Smooth muscle cell (in vitro differentiated cells): Measurements from ENCODE around the gene LRP8. TPM values are rescaled to one million over a fixed set of nuclear protein-coding genes. Genes with fewer than 3 reads are reported as not detected.

Source experiments
- DNase-seq: peaks from one replicate; lab custom pipeline; 2025; ENCODE audit not compliant: unreplicated experiment; lab: John Stamatoyannopoulos, UW
- H2AFZ ChIP-seq: fragments of 200-600 bp; sonication (generic); 2 replicates; pipeline ENCODE4 v1.6.0; 2016; ENCODE audit warnings: antibody characterized with exemption, low read depth, mild to moderate bottlenecking
- H3F3A ChIP-seq: fragments of 200-600 bp; sonication (generic); 2 replicates; pipeline ENCODE4 v1.6.0; 2017; ENCODE audit warnings: antibody characterized with exemption, low read depth
- H3K27ac ChIP-seq: fragments of 200-600 bp; sonication (generic); 2 replicates; pipeline ENCODE4 v1.5.1; 2016; ENCODE audit warnings: low read depth, mild to moderate bottlenecking
- H3K27me3 ChIP-seq: fragments of 200-600 bp; sonication (generic); 2 replicates; pipeline ENCODE4 v1.6.1; 2016; ENCODE audit warnings: low read depth, mild to moderate bottlenecking
- H3K36me3 ChIP-seq: fragments of 200-600 bp; sonication (generic); 2 replicates; pipeline ENCODE4 v1.5.1; 2016; ENCODE audit warnings: low read depth
- H3K4me1 ChIP-seq: fragments of 200-600 bp; sonication (generic); 2 replicates; pipeline ENCODE4 v1.5.1; 2016; ENCODE audit warnings: low read depth
- H3K4me2 ChIP-seq: fragments of 200-600 bp; sonication (generic); 2 replicates; pipeline ENCODE4 v1.6.0; 2016; ENCODE audit warnings: mild to moderate bottlenecking
- H3K4me3 ChIP-seq: fragments of 200-600 bp; sonication (generic); 2 replicates; pipeline ENCODE4 v1.5.1; 2016; ENCODE audit warnings: mild to moderate bottlenecking
- H3K79me2 ChIP-seq: fragments of 200-600 bp; sonication (generic); 2 replicates; pipeline ENCODE4 v1.6.0; 2016; ENCODE audit warnings: low read depth, mild to moderate bottlenecking
- H3K9ac ChIP-seq: fragments of 200-600 bp; sonication (generic); 2 replicates; pipeline ENCODE4 v1.6.0; 2016; ENCODE audit warnings: low read depth
- H3K9me3 ChIP-seq: fragments of 200-600 bp; sonication (generic); replicated peaks from 2 replicates; pipeline ENCODE4 v1.5.1; 2016; ENCODE audit warnings: low read depth
- H4K20me1 ChIP-seq: fragments of 200-600 bp; sonication (generic); 2 replicates; pipeline ENCODE4 v1.6.0; 2016; ENCODE audit warnings: low read depth
- WGBS: methylation state at CpG from one replicate; pipeline ENCODE4 v1.1.7; 2016; ENCODE audit warnings: low lambda C conversion rate; 5-methylcytosine and 5-hydroxymethylcytosine counted together
- polyA plus RNA-seq: library from polyadenylated mRNA; unstranded; fragments of >200 nt; fragmentation: Nextera tagmentation; extraction: Ambion mirVana; gene quantifications from 2 replicates; pipeline ENCODE4 v1.2.1, GENCODE V29; 2016
- total RNA-seq: library from RNA; depleted of rRNA; stranded (reverse); fragments of >200 nt; gene quantifications from 2 replicates; pipeline ENCODE4 v1.2.3, GENCODE V29; 2014
- TF ChIP-seq, protein P1 (sequence below): fragments of 200-600 bp; sonication (generic); IDR thresholded peaks from 2 replicates; pipeline ENCODE4 v1.5.1; 2017; ENCODE audit warnings: borderline replicate concordance, mild to moderate bottlenecking, antibody characterized with exemption; ENCODE audit not compliant: insufficient read depth, poor library complexity, severe bottlenecking

The LRP8 gene
- total and polyA plus RNA-seq, 2 experiments from 2014 or later: 5.6 to 8.1 TPM

DNA sequence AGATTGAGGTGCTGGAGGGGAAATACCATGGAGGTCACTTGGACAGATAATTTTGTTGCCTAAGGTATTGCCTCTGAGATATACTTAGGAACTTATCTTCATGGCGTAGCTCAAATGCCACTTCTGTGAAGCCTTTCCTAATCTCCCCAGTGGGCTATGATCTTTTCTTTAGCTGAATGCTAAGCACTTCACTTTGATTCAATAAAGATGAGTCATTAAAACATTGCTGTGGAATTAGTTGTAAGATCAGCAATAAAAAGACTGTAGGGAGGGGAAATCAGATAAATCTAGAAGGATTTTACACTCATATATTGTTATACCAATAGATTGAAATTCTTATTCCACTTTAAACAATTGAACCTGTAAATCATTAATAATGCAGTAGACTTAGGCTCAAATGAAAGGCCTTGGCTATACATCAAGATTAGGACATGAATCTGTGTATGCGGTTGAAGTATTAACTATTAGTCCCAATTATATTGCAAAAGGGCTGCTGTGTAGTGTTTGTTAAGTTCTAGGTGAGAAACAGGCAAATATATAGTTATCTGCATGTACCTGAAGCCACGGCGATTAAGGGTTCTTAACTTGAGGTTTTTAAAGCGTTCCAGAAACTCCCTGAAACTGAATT, 70.3 kb downstream of the LRP8 start:
- Histone ChIP-seq H3K9me3 (no peaks in the 10 kb centered on the region), H3K9ac (no peak overlapping the region), H3K27me3 (no peaks in the 10 kb centered on the region), H3K79me2 (no peaks in the 10 kb centered on the region), H3K27ac (peak overlapping the region; percentile 23), H2AFZ (no peak overlapping the region), H3K4me1 (no peaks in the 10 kb centered on the region), H3K4me3 (no peak overlapping the region), H3K36me3 (no peaks in the 10 kb centered on the region), H4K20me1 (no peaks in the 10 kb centered on the region), H3K4me2 (peak overlapping the region; percentile 25), H3F3A (no peaks in the 10 kb centered on the region)
- TF ChIP-seq, protein P1, sequence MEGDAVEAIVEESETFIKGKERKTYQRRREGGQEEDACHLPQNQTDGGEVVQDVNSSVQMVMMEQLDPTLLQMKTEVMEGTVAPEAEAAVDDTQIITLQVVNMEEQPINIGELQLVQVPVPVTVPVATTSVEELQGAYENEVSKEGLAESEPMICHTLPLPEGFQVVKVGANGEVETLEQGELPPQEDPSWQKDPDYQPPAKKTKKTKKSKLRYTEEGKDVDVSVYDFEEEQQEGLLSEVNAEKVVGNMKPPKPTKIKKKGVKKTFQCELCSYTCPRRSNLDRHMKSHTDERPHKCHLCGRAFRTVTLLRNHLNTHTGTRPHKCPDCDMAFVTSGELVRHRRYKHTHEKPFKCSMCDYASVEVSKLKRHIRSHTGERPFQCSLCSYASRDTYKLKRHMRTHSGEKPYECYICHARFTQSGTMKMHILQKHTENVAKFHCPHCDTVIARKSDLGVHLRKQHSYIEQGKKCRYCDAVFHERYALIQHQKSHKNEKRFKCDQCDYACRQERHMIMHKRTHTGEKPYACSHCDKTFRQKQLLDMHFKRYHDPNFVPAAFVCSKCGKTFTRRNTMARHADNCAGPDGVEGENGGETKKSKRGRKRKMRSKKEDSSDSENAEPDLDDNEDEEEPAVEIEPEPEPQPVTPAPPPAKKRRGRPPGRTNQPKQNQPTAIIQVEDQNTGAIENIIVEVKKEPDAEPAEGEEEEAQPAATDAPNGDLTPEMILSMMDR: no peak
- 85% methylated on average over 5 of the region's 5 CpGs for WGBS
- DNase-seq: no peak

DNA sequence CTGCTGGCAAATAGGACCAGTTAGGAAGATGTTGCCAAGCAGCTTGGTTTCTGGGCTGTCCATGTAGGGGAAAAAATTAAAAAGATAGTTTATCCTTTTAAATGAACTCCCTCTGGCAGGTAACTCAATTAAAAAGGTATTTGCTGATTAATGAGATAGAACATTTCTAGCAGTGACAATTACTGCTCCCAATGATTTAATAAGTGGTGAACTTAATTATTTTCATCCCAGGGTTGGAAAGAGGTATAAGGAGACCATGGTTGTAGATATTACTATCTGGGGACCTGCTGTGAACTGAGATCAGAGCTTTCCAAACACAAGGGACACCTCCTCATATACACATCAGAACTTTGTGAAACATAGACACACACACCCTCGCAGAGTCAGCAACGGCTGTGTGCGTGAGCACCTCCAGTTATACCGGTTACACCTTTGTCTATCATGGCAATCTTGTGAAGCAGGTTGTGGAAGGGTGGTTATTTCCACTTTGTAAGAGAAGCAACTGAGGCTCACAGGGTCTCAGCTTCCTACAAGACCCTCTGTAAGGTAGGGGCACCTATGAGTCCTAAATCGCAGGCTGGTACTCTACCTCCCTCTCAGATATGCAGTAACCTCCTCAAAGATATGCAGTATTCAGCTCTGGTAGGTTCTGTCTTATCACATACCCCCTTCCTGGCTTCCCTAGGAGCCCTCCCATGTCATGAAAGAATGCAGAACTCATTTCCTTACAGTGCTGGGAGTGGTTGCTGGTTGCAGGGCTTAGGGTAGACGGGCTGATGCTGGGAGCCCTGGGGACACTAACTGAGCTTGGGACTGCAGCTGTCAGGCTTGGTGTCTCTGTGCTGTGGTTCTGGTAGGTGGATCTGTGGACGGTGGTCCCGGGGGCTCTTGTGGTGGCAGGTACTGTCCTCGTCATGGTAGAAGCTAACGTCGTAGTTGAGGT, 71.1 kb downstream of the LRP8 start:
- H3K36me3 ChIP-seq: no peaks in the 10 kb centered on the region

DNA sequence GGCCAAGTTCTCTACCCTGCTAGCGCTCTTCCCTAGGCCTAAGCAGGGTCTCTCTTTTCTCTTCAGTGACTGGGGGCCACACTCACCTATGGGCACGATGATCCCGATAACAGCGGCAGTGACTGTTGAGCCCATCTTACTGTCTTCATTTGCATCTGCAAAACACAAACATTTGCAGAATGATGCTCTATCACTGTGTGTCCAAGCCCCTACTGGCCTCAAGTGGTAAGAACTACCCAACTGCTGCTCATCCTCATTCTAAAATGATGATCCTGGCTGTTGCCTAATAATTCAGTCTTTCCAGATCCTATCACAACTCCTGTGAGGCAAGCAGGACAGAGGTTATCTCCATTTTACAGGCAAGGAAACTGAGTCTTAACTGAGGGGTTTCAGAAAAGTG, 72.8 kb downstream of the LRP8 start:
- Histone ChIP-seq H3K4me3 (no peak overlapping the region), H3K27ac (no peak overlapping the region), H3K27me3 (no peaks in the 10 kb centered on the region), H3K4me2 (no peak overlapping the region), H3K9me3 (no peaks in the 10 kb centered on the region), H4K20me1 (no peaks in the 10 kb centered on the region), H3K9ac (no peak overlapping the region), H2AFZ (no peak overlapping the region), H3K36me3 (no peaks in the 10 kb centered on the region), H3F3A (no peaks in the 10 kb centered on the region), H3K79me2 (no peaks in the 10 kb centered on the region), H3K4me1 (no peaks in the 10 kb centered on the region)
- 99% methylated on average over 4 of the region's 4 CpGs for WGBS
- TF ChIP-seq, protein P1: no peak
- DNase-seq: no peak

More for the DNA sequence above, 71.1 kb downstream of the LRP8 start:
- H3K4me3 ChIP-seq: no peak overlapping the region
- H3K4me1 ChIP-seq: no peaks in the 10 kb centered on the region
- H3K9me3 ChIP-seq: no peaks in the 10 kb centered on the region
- H3K27me3 ChIP-seq: no peaks in the 10 kb centered on the region
- H3K9ac ChIP-seq: no peak overlapping the region
- no peak overlapping the region for H2AFZ ChIP-seq
- H3K27ac ChIP-seq: peak overlapping the region; percentile 23
- no peaks in the 10 kb centered on the region for H4K20me1 ChIP-seq
- WGBS: 92% methylated on average over 11 of the region's 11 CpGs
- TF ChIP-seq, protein P1: no peak
- H3F3A ChIP-seq: no peaks in the 10 kb centered on the region
- no peak overlapping the region for H3K4me2 ChIP-seq
- H3K79me2 ChIP-seq: no peaks in the 10 kb centered on the region
- DNase-seq: no peak
